Right atrium auricular region (tissue), 2 donors: ENCODE data around the gene ODAD4. TPM values are rescaled to one million over a fixed set of nuclear protein-coding genes. Genes with fewer than 3 reads are reported as not detected.
"Not testable (repeated sequence)": the region's sequence is repeated elsewhere in the genome, so short reads cannot be mapped to it uniquely, and the experiment has no call there.

Experiments used
- DNase-seq: peaks from one replicate; pipeline ENCODE4 v3.0.0-alpha.2; 2019; ENCODE audit warnings: low spot score
- H3K27ac ChIP-seq, 2 donors: fragments of 200-600 bp; sonication (generic); 1 replicate in 1 of 2; 2 replicates in 1 of 2; pipeline ENCODE4 v1.5.1; 2016 to 2019
- H3K27me3 ChIP-seq, 2 donors: fragments of 200-600 bp; sonication (generic); one replicate each; pipeline versions ENCODE4 v1.5.1 to v1.6.0; 2017 to 2019
- H3K36me3 ChIP-seq: fragments of 200-600 bp; sonication (generic); one replicate; pipeline ENCODE4 v1.5.1; 2016
- H3K4me1 ChIP-seq, 2 donors: fragments of 200-600 bp; sonication (generic); one replicate each; pipeline versions ENCODE4 v1.5.1 to v1.6.0; 2017 to 2019
- H3K4me3 ChIP-seq, 2 donors: fragments of 200-600 bp; sonication (generic); 1 replicate in 1 of 2; 2 replicates in 1 of 2; pipeline ENCODE4 v1.5.1; 2017 to 2019; ENCODE audit warnings: mild to moderate bottlenecking in 1 of 2, moderate library complexity in 1 of 2
- H3K9me3 ChIP-seq, 2 donors: fragments of 200-600 bp; sonication (generic); one replicate each; pipeline ENCODE4 v1.5.1; 2019
- total RNA-seq, 2 donors: library from RNA; depleted of rRNA; stranded (reverse); fragments of >200 nt; gene quantifications; one replicate each; pipeline ENCODE4 v1.1.0, GENCODE V29; 2016
- TF ChIP-seq, protein P1 (sequence below), 2 donors: fragments of 200-600 bp; sonication (generic); IDR thresholded peaks; one replicate each; pipeline ENCODE4 v1.5.1; 2019; ENCODE audit warnings: antibody characterized with exemption in 2 of 2

The ODAD4 gene
- total RNA-seq, 2 donors from 2014 or later, result 0.43 to 0.56 TPM

DNA sequence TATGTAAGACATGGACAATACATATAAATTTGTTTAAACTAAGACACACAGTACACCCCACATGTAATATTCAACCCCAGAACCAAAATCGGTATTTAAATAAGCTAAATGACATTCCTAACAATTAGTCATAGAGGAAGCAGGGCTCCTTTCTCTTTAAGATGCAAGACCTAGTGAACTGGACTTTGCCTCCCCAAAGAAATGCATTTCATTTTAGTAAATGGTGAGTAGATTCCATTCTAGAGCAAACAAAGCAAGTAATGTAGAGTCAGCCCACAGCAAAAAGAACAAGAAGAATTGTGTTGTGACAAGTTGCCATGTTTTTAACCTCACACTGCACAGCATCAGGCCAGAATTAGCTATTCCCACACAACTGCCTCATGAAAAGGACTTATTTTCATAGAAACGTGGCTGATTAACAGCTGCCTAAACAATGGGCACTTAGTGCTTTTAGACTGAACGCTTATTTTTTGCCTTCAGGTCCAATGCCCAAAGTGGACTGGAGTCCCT is 72.4 kb downstream of the ODAD4 start:
- H3K4me1 ChIP-seq, result peaks cover 0 to 35% of the 10 kb centered on the region in 2 donors
- no peaks in the 10 kb centered on the region for H3K9me3 ChIP-seq
- TF ChIP-seq, protein P1, sequence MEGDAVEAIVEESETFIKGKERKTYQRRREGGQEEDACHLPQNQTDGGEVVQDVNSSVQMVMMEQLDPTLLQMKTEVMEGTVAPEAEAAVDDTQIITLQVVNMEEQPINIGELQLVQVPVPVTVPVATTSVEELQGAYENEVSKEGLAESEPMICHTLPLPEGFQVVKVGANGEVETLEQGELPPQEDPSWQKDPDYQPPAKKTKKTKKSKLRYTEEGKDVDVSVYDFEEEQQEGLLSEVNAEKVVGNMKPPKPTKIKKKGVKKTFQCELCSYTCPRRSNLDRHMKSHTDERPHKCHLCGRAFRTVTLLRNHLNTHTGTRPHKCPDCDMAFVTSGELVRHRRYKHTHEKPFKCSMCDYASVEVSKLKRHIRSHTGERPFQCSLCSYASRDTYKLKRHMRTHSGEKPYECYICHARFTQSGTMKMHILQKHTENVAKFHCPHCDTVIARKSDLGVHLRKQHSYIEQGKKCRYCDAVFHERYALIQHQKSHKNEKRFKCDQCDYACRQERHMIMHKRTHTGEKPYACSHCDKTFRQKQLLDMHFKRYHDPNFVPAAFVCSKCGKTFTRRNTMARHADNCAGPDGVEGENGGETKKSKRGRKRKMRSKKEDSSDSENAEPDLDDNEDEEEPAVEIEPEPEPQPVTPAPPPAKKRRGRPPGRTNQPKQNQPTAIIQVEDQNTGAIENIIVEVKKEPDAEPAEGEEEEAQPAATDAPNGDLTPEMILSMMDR (IDR thresholded peaks at IDR 0.05), result no peak
- no peaks in the 10 kb centered on the region for H3K27me3 ChIP-seq
- no peak for DNase-seq
- H3K4me3 ChIP-seq, result no peak overlapping the region
- no peak overlapping the region for H3K27ac ChIP-seq
- peaks cover 43% of the 10 kb centered on the region for H3K36me3 ChIP-seq

DNA sequence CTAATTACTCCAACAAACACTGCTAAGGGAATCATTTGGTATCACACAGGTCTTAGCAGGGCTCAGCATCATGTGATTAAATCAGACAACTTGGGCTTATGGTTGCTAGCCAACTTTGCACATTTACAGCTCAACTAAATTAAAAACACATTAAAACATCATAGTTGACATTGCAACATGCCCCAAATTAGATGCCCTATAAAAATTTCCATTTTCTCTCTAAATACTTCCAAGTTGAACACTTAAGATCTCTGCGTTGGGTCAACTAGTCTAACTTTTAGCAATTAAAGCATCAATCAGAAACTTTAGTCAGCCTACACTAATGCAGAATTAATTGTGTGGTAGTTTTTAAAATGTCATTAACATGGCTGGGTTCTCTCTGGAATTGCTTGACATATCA is 74.7 kb downstream of the ODAD4 start:
- Histone ChIP-seq H3K27ac (no peak overlapping the region), H3K36me3 (peaks cover 20% of the 10 kb centered on the region), H3K9me3 (no peaks in the 10 kb centered on the region), H3K27me3 (no peaks in the 10 kb centered on the region), H3K4me1 (peaks cover 0 to 52% of the 10 kb centered on the region in 2 donors), H3K4me3 (no peak overlapping the region)
- TF ChIP-seq, protein P1 (IDR thresholded peaks at IDR 0.05), result no peak
- DNase-seq, result no peak

DNA sequence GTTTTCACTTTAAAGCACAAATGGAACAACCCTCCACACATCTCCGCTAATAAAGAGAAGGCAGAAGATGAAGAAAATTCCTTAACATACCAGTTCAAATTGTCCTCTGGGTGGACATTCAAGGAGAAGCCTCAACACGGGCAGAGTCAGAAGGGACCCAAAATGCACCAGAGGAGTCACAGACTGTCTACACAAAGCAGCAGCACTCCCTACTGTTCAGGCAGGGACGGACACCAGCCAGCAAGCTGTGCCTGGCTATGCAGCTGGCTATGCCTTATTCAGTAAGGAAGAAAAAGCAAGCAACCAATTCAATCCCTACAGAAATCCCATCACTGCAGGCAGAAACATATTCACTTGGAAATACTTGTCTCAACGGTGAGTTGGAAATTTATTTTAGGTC is 78.8 kb downstream of the ODAD4 start:
- no peak overlapping the region for H3K27ac ChIP-seq
- no peaks in the 10 kb centered on the region for H3K36me3 ChIP-seq
- no peaks in the 10 kb centered on the region for H3K27me3 ChIP-seq
- peaks cover 0 to 79% of the 10 kb centered on the region in 2 donors for H3K4me1 ChIP-seq
- H3K9me3 ChIP-seq, result no peaks in the 10 kb centered on the region
- no peak overlapping the region for H3K4me3 ChIP-seq
- no peak for DNase-seq
- TF ChIP-seq, protein P1 (IDR thresholded peaks at IDR 0.05), result no peak

DNA sequence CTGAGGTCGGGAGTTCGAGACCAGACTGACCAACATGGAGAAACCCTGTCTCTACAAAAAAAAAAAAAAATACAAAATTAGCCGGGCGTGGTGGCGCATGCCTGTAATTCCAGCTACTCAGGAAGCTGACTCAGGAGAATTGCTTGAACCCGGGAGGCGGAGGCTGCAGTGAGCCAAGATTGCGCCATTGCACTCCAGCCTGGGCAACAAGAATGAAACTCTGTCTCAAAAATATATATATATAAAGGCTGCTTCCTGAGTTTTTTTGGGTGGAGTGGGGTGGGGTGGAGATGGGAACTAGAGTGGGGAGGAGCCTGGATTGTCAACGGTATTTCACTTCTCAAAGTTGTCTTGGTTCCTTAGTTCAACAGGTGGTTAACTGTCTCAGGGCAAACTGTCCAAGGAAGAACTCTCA is 79.9 kb downstream of the ODAD4 start:
- H3K4me3 ChIP-seq, H3K27me3 ChIP-seq, H3K9me3 ChIP-seq, H3K36me3 ChIP-seq, DNase-seq: not testable (repeated sequence)
- Histone ChIP-seq H3K27ac (peak overlapping the region in 1 of 2 donors; percentile 46), H3K4me1 (peaks cover 0 to 77% of the 10 kb centered on the region in 2 donors)

DNA sequence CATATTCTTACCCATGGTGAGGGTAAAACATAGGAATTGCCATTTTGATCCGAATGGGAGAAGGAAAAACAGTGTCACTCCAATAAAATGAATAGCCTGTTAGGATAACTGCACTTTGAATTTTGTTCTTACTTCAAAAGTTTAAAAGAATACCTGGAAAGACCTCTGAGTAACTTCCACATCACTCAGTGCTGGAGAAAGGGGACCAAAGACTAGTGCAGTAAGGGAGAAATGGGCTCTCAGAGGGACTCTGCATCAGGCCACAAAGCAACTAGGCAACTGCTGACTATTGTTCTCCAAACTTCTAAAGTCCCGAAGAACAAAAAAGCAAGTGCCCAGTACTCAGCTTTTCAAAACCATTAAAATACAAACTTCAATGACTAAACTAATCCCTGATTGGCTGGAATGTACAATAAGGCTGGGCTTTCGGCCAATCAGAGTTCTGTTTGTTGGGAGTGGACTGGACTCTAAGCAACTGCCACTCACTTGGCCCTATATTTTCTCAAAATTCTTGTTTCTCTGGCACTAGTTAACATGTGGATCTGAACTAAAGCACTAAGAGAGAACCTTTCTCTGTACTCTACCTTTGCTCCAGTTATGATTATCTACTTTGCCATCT is 80.6 kb downstream of the ODAD4 start:
- H3K4me3 ChIP-seq, result no peak overlapping the region
- no peaks in the 10 kb centered on the region for H3K36me3 ChIP-seq
- H3K27ac ChIP-seq, result peak overlapping the region in 1 of 2 donors; percentile 46
- no peaks in the 10 kb centered on the region for H3K9me3 ChIP-seq
- TF ChIP-seq, protein P1 (IDR thresholded peaks at IDR 0.05), result no peak
- DNase-seq, result no peak
- H3K27me3 ChIP-seq, result no peaks in the 10 kb centered on the region
- peaks cover 0 to 80% of the 10 kb centered on the region in 2 donors for H3K4me1 ChIP-seq

DNA sequence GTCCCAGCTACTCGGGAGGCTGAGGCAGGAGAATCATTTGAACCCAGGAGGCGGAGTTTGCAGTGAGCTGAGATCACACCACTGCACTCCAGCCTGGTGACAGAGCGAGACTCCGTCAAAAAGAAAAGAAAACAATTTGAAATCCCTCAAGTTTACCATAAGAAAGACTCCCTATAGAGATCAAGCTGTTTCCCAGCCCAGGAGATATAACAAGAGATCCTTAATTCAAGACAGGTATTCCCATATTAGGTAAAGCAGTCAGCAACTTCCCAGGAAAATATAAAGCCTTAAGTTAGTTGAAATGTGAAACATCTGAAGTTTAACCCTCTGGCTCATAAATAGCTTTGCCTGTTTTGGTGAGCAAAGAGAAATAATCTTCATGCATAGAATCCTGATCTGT is 81.9 kb downstream of the ODAD4 start:
- not testable (repeated sequence) for DNase-seq, H3K27ac ChIP-seq, H3K36me3 ChIP-seq, H3K9me3 ChIP-seq, H3K27me3 ChIP-seq, H3K4me3 ChIP-seq
- H3K4me1 ChIP-seq, result peaks cover 0 to 75% of the 10 kb centered on the region in 2 donors

DNA sequence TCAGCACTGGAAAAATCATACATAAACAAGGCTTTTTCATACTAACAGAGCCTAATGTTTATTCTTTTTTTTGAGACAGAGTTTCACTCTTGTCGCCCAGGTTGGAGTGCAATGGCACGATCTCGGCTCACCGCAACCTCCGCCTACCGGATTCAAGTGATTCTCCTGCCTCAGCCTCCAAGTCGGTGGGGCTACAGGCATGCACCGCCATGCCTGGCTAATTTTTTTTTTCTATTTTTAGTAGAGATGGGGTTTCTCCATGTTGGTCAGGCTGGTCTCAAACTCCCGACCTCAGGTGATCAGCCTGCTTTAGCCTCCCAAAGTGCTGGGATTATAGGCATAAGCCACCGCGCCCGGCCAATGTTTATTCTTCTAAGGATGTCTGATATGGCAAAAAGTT is 83.3 kb downstream of the ODAD4 start:
- not testable (repeated sequence) for H3K4me3 ChIP-seq, H3K27me3 ChIP-seq, H3K9me3 ChIP-seq, DNase-seq, H3K27ac ChIP-seq, H3K36me3 ChIP-seq
- H3K4me1 ChIP-seq, result peaks cover 0 to 75% of the 10 kb centered on the region in 2 donors

Other genes with a start within 250 kb of the ODAD4 start
- 100 to 1,000 TPM; 331 to 390 TPM for gene EIF1, start 241.7 kb upstream of the ODAD4 start, total RNA-seq
- not detected for gene GAST, start 218.3 kb upstream of the ODAD4 start, total RNA-seq
- gene HAP1, start 196.0 kb upstream of the ODAD4 start, total RNA-seq, result under 1 TPM in 1 of 2 donors, not detected in 1; 0.08 TPM
- gene JUP, start 143.9 kb upstream of the ODAD4 start, total RNA-seq, result 100 to 1,000 TPM; 234 to 256 TPM
- gene P3H4, start 118.7 kb upstream of the ODAD4 start, total RNA-seq, result 10 to 100 TPM; 15.4 to 16.2 TPM
- gene FKBP10, start 117.6 kb upstream of the ODAD4 start, total RNA-seq, result 10 to 100 TPM; 24.7 to 35.1 TPM
- gene NT5C3B, start 94.4 kb upstream of the ODAD4 start, total RNA-seq, result 10 to 100 TPM; 27.1 to 43.3 TPM
- gene KLHL10, start 92.8 kb upstream of the ODAD4 start, total RNA-seq, result not detected
- 1 to 10 TPM; 6.9 to 8.7 TPM for gene KLHL11, start 65.2 kb upstream of the ODAD4 start, total RNA-seq
- gene ACLY, start 11.7 kb upstream of the ODAD4 start, total RNA-seq, result 10 to 100 TPM; 31.7 to 42.2 TPM
- 10 to 100 TPM; 23.1 to 29.5 TPM for gene CNP, start 36.2 kb downstream of the ODAD4 start, total RNA-seq
- gene DNAJC7, start 86.8 kb downstream of the ODAD4 start, total RNA-seq, result 10 to 100 TPM; 42.7 to 47.1 TPM
- gene NKIRAS2, start 89.5 kb downstream of the ODAD4 start, total RNA-seq, result 10 to 100 TPM; 64.8 to 69.8 TPM
- under 1 TPM; 0.74 to 0.94 TPM for gene C17orf113, start 120.0 kb downstream of the ODAD4 start, total RNA-seq
- gene ZNF385C, start 167.9 kb downstream of the ODAD4 start, total RNA-seq, result not detected
- 1 to 10 TPM; 3.5 to 4.3 TPM for gene DHX58, start 182.1 kb downstream of the ODAD4 start, total RNA-seq
- gene KAT2A, start 190.8 kb downstream of the ODAD4 start, total RNA-seq, result 10 to 100 TPM; 11.3 to 11.4 TPM
- not detected for gene HSPB9, start 192.2 kb downstream of the ODAD4 start, total RNA-seq
- gene RAB5C, start 224.4 kb downstream of the ODAD4 start, total RNA-seq, result 10 to 100 TPM; 39.9 to 92.6 TPM